NCI-H2171 (cell line): ENCODE results near the gene TNS1.

Experiments
- DNase-seq: peaks from one replicate; lab custom pipeline; 2025; lab: John Stamatoyannopoulos, UW

The TNS1 gene

DNA sequence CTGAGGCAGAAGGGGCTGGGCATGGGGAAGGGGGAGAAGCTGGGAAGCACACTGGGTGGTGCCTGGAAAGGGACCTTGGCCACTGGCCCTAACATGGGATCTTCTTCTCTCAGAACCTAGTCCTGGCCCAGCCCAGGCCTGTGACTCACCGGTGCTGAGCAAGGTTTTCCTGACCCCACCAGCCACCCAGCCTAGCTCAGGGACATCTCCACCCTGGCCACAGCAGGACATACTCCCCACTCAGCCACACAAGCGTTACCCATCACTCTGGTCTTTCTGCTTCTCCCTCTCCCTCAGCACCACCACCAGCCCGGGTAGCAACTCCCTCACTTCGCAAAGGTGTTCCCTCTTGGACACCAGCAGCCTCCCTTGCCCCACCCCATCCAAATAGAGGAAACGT is 22.8 kb downstream of the TNS1 start:
- DNase-seq, result no peak

DNA sequence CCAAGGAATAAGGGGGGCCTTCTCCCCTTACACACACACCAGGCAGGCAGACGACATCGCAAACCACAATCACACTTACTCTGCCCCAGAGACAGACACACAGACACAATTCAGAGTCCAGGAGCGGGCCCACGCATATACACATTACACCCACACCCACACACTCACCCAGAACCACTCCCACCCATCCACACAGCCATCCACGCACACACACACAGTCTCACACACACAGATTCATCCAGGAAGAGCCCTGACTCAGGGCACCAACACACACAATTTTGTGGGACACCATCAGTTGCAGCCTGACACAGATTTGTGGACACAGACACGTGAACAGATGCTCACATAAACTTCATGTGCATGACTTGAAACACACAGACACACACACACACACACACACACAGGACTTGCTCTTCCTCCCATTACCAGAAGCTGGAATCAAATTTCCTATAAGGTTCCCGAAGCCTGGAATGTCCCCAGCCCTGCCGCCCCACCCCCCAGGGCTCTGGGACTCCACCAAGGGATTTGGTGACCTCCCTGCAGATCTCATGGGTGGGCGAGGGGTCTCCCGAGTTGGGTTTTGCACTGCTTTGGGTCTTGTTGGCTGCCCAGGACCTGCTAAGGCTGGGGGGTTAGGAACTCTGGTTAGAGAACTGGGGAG is 23.5 kb downstream of the TNS1 start:
- peak; percentile 38 for DNase-seq

DNA sequence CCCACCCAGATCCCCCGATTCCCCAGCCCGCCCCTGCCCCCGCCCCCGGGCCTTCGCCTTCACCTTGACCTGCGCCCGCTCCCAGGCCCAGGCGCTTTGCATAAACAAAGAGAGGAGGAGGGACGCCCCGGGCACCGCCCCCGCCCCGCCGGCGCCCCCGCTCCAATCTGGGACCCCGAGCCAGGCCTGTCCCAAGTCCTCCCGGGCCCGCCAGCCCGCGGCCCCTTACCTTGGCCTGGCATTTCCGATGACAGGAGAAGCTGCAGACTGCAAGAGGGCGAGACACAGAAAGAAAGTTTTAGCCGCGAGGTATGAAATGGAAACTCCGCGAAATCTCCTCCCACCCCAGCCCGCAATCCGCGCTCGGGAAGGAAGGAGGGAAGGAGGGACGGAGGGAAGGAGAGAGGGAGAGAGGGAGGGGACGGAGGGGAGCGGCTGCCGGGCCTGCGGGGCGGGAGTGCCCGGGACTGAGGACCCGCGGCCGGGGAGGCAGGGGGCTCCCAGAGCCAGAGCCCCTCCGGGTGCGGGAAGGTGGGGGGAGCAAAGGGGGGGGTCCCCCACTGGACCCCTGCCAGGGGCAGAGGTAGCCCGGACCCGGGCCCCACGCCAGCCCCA is 24.2 kb downstream of the TNS1 start:
- DNase-seq, result no peak

DNA sequence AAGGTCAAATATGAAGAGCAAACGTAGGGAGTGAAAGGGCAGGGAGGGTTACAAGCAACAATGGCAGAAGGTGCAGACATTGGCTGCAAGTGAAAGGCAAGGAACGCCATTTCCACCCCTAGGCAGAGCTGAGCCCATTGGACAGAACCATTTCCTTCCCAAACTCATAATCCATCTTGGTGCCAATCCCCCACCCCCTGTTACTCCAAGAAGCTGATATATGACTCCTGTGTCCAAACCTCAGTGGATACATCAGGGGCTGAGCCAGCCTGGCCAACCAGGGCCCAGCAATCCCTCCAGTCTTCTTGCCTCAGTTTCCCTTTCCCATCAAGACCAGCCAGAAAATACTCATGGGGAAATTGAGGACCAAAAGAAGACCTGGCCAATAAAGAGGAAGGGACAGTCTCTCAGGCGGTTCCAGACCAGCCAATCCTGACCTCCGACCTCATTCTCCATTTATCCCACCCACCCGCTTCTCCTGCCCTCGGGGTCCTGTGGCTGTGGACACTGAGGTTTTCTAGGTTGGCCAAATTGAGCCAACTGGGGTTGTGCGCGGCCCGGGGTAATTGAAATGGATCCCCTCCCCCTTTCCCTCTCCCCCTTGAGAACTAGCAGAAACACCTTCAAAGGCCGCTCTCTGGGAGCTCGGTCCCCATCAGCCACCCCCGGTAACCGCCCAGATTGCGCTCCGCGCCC is 24.8 kb downstream of the TNS1 start:
- DNase-seq, result no peak

DNA sequence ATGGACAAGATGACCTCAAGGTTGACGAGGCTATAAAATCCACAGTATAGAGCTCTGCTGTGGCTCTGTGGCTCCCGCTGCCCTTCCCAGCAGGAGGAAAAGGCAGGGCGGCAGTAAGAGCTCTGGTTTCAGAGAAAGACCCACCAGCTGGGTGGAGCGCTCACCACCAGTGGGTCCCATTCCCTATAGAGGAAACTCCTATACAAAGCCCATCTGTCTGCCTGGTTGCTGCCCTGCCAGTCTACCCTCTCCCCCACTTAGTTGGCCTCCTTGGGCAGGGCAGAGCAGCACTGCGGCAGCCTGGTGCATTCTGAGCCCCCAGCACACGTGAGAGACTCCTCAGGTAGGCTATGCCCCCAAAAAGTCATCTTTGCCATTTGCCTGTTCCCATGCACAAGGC is 26.5 kb downstream of the TNS1 start:
- DNase-seq, result no peak

DNA sequence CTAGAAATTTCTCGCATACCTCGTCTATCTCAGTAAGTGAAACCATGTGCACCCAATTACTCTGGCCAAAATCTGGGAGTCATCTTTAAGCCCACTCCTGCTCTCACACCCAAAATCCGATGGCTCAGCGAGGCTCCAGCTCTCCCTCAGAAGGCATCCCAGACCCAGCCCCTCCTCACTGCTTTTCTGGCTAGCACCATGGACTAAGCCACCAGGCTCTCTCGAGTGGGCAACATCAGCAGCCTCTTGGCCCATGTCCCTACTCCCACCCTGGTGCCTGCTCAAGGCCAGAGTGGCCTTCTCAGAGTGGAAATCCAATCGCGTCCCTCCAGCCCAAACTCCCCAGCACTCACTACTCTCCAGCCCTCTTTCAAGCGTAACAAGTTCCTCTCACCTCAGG is 27.2 kb downstream of the TNS1 start:
- DNase-seq, result no peak

DNA sequence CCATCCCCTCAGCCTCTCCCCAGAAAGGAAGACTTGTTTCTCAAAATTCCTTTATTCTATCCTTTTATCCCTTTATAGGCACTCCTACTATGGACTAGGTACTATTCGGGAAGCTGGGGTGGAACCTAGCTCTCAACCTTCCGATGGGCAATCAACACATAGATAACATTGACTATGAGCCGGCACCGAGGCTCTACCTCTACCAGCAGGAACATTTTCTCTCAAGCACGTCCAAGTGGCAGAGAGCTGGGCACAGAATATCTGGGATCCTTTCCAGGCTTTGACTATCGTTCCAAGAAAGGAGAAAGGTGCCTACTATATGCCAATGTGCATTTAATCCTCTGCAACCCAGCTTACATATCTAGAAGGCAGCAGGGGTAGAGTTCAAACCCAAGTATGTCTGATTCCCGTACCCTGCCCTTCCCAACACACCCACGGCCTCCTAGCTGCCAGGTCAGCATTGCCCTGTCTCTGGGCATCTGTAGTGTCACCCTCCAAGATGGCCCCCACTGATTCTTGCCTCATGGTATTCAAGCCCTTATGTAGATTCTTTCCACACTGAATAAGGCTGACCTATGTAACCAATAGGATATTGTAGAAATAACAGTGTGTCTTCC is 28.3 kb downstream of the TNS1 start:
- DNase-seq, result no peak

DNA sequence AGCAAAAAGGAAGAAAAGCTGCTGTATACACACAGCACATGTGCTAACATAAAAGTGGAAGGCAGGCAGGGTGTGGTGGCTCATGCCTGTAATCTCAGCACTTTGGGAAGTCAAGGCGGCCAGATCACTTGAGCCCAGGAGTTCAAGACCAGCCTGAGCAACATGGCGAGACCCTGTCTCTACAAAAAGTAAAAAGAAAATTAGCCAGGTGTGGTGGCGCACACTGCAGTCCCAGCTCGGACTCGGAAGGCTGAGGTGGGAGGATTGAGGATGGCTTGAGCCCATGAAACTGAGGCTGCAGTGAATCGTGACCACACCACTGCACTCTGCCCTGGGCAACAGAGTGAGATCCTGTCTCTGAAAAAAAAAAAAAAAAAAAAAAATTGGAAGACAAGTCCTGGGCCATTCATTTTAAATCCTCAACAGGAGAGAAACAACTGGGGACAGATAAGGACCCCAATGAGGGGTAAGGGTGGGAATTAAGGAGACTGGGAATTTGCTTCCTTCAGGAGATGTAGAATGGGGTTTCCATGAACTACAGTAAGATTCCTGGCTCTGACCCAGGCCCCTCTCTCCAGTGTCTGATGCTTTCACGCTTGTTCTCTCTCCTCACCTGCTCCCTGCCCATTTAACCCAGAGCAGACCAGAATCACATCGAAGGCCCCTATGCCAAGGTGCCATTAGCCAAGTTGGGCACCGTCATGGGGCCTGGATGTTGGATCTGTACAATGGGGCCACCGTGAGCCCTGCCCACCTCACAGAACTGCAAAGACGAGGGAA is 29.6 kb downstream of the TNS1 start:
- DNase-seq, result no peak

DNA sequence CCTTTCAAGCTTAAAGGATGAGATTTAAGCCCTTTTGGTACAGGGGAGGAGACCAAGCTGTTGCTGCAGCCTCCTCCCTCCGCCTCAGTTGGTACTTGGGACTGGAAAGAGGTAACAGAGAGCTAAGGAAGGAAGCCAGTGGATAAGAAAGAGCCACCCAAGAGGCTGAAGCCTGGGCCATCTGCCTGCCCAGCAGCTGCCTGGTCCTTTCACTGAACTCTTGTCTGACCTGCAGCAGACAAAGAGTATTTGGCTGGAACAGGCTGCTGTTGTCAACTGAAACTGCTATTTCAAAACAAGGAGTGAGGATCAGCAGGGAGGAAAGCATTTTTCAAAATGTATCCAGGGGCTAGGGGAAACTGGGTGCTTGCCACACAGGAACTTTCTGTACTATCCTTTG is 30.3 kb downstream of the TNS1 start:
- no peak for DNase-seq

DNA sequence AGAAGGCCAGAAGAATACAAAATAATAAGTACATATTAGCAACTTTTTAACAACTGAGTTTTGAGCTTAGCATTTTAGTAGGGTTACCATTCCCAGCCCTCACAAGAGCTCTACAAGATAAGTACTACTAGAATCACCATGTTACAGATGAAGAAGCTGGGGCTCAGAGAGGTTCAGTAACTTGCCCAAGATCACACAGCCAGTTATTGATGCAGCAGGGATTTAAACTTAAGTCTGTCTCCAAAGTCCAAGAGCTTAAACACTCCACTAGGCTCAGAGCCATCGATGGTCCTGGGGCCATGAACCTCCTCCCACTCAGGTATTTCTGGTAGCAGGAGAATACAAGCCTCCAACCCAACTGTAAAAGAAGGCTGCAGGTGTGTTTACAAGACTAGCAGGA is 30.8 kb downstream of the TNS1 start:
- DNase-seq, result no peak

DNA sequence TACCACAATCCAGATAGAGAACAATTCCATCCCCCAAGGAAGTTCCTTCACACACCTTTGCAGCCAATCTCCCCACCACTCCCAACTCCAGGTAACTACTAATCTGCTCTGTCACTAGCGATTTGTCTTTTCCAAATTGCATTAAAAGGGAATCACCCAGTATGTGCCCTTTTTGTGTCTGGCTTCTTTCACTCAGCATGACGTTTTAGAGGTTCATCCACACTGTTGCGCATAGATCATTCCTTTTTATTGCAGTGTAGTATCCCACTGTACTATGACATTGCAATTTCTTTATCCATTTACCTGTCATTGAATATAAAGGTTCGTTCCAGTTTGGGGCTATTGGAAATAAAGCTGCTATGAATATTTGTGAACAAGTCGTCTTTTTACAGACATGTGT is 31.6 kb downstream of the TNS1 start:
- no peak for DNase-seq

DNA sequence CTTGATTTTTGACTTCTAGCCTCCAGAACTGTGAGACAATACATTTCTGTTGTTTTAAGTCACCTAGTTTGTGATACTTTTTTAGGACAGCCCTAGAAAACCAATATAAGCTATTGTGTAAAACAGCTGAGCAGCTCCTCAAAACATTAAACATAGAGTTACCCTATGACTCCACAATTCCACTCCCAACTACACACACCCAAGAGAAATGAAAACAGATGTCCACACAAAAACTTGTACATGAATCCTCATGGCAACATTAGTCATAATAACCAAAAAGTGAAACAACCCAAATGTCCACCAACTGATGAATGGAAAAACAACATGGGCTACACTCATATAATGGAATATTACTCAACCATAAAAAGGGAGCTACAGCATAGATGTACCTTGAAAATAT is 32.6 kb downstream of the TNS1 start:
- DNase-seq, result no peak

DNA sequence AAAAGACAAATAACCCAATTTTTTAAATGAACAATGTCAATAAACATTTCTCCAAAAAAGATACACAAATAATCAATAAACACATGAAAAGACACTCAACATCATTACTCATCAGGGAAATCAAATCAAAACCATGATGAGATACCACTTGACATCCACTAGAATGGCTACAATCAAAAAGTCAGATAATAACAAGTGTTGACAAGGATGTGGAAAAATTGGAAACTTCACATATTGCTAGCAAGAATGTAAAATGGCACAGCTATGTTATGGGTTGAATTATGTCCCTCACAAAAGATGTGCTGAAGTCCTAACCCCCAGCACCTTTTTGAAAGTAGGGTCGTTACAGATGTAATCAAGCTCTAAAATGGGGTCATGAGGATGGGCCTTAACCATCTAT is 33.2 kb downstream of the TNS1 start:
- no peak for DNase-seq

DNA sequence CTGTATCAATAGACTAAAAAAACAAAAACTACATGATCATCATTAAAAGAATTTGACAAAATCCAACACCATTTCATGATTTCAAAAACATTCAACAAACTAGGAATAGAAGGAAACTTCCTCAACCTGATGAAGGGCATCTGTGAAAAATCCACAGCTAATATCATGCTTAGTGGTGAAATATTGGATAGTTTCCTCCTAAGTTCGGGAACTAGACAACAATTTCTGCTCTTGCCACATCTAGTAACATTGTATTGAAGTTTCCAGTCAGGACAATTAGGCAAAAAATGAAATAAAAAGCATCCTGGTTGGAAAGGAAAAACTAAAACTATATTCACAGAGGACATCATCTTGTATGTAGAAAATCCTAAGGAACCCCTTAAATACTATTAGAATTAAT is 34.8 kb downstream of the TNS1 start:
- no peak for DNase-seq

DNA sequence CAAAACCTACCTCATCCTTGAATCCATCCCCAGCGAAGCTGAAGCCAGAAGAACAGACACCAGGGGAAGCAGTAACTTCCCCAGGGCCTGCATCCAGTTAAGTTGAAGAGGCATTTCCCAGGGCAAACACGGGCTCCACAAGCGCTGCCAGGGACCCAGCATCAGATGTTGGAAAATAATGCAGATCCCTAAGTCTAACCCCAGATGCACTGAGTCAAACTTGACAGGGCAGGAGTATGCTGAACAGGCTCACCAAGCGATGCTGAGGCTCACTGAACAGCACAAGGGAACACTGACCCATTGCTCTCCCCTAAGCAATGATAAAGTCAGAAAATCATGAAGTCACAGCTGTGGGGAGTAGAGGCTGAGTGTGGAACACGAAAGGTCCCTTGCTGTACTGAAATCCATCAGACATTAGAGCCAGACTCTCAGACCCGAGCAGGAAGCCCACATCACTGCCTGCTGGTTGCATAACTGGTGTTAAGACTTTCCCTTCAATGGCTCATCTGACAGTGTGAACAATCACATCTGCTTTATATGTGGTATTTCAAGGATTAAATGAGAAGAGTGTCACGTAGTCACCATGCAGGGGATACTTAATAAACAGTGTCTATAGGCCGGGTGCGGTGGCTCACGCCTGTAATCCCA is 36.2 kb downstream of the TNS1 start:
- no peak for DNase-seq

DNA sequence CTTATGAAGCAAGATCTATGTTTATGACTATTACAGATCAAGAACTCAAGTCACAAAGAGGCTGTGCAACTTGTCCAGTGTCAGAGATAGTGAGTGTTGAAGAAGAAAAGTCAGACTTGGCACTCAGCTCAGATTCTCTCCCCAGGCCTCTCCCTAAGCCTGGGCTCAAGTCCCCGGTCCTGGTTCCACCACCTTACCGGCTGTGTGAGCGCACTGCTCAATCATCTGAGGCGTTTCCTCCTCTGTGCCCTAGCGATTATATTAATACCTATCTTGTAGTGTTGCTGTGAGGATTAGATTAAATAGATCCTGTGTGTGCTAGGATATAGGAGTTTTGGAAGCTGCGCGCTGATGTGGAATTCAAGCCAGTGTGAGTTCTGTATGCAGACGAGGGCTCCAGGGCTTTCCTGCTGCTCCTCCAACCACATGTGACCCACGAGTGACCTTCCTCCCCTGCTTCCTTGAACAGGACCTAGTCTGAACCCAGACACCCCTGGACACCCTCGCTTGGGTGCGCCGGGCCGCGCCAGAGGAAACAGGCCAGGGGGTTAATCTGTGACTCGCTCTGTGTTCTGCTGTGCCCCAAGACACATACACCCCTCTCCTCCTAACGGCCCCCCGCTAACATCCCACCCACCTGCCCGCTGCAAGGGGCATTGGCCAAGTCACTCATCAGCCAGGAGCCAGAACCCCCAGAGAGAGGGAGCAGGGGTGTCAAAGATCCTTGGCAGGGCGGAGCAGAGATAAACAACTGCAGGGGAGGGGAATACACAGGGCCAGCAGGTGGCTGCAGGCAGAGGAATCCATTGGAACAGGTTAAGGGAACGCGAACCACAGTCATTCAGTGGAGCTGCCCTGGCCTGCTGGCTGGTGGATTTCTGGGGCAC is 38.3 kb downstream of the TNS1 start:
- DNase-seq, result no peak

DNA sequence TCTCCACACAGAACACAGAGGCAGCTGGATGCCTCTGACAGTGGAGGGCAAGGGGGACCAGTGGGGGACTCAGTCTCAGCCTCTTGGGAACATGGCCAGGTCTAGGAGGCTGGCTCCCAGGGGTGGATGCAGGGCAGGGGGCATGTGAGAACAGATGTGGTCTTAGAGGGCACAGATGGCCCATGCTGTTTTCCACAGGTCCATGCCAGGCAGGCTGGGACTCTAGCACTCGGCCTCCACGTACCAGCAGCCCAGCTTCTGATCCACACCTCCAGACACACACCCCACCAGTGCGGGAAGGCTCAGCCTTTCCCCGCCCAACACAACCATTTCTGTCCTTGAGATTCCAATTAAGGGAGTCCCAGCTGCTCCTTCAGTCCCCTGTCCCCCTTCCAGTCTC is 42.4 kb downstream of the TNS1 start:
- no peak for DNase-seq

DNA sequence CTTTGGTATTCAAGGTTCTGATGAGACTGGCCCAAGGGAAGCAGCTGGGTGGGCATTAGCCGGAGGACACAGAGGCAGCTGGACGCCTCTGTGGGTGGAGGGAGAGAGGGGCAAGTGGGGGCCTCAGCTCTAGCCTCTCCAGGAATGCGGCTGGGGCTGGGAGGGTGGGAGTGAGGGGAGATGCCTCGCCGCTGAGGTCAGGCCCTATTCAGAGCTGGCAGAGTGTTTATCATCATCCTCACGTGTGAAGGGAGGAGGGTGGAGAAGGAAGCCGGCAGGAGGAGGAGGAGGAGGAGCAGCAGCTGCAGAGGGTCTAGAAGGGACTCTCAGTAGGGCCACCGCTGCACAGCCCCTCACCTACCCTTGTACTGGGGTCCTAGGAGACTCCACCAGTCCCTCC is 43.1 kb downstream of the TNS1 start:
- DNase-seq, result no peak

DNA sequence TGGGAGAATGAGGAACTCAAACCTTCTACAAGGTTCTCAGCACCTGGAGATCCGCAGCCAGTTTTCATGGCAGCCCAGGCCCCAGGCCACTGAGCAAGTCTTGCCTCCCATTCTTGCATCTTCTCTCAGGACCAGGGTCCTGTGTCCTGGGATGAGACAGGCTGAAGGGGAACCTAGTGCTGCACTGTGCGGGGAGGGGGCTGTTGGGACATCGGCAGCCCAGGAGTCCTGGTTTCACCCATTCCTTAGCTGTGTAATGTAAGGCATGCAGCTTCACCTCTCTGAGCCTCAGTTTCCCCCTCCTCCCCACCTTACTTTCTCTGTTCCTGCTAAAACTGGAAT is 43.9 kb downstream of the TNS1 start:
- DNase-seq, result no peak

DNA sequence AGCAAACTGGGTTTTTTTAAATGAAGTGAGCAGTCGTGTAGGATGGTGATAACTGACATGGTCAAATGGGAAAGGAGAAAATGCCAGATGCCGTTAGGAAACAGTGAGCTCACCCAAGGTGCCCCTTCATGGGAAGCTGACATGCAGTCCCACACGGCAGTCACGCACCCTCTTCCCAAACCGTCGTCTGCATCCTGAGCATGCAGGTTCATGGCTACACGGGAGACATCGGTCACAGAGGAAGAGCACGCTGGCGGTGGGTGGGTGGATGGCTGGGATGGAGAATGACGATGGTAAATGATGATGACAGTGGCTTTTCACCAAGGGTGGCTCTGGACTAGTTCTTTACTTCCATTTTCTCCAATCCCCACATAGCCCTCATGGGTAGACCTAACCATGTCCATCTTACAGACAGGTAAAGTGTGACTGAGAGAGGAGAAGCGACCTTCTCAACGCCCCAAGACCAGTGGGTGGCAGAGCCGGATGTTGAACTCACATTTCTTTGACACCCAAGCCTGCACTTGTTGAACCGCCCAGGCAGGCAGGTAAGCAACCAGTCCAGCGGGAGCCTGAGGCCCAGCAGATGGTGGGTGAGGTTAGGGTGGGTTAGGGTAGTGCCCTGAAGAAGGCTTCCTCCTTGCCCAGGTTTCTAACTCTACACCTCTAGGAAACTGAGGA is 44.5 kb downstream of the TNS1 start:
- no peak for DNase-seq
